ENCODE data around the gene FGF21. TPM values are rescaled to one million over a fixed set of nuclear protein-coding genes. Genes with fewer than 3 reads are reported as not detected.

FGF21 gene
- polyA plus RNA-seq, 1 of the 3 experiments (the other 2 are of a cell fraction), result not detected

DNA sequence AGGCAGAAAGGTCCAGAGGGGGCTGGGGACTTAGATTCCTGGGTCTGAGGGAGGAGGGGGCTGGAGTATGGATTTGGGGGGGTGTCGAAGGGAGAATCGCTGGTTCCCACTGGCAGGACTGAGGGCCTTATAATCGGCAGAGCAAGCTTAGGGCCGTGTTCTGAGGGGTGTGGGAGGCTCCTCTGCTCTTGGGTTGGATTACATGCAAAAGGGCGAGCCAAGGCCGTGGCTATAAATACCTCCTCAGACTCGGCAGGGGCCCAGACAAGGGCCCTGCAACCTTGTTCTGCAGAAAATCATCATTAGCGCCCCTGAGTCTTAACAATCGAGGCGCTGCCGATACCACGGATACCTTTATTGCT, 35.1 kb upstream of the FGF21 start:
- H3K27ac ChIP-seq (ENCODE audit: low read depth in 2 of 2, low read length in 1 of 2), result peak overlapping the region; percentile 87 to 88; a peak in 2 of 4 replicates
- no peak for DNase-seq
- H2AFZ ChIP-seq (ENCODE audit: low read depth), result no peak overlapping the region; the same call in 1 of the 2 replicates
- H3K27me3 ChIP-seq (ENCODE audit: insufficient read depth), result no peaks in the 10 kb centered on the region
- no peaks in the 10 kb centered on the region for H3K36me3 ChIP-seq (replicated peaks in 1 of 2; ENCODE audit: control insufficient read depth in 1 of 2, insufficient read depth in 2 of 2, low read length in 1 of 2)
- H3K9me3 ChIP-seq, result no peaks in the 10 kb centered on the region
- H3K9ac ChIP-seq, result peak overlapping the region; percentile 84; the same call in 1 of the 2 replicates
- H4K20me1 ChIP-seq (ENCODE audit: insufficient read depth), result no peaks in the 10 kb centered on the region
- H3K9me2 ChIP-seq, result no peaks in the 10 kb centered on the region
- CTCF ChIA-PET, result interaction anchor here (0.6 to 2.6 kb wide), 5 partner anchors 19 to 147 kb away, joined by 3 to 13 read pairs (median 3); no protein-coding TSS in a partner anchor
- POLR2A ChIA-PET, result interaction anchor here (0.7 to 1.7 kb wide), 3 partner anchors 19 to 91 kb away, joined by 3 to 9 read pairs (median 3); no protein-coding TSS in a partner anchor
- H3K4me3 ChIP-seq (ENCODE audit: low read depth in 2 of 2, low read length in 1 of 2), result peak overlapping the region in 1 of 2 experiments; percentile 62; a peak in 2 of 4 replicates
- H3F3A ChIP-seq (replicated peaks; ENCODE audit: insufficient read depth), result peaks cover 8% of the 10 kb centered on the region
- TF ChIP-seq RXRA (IDR thresholded peaks at IDR 0.05; ENCODE audit: borderline replicate concordance, low read depth) (no peak), JUND (IDR thresholded peaks at IDR 0.05) (no peak), CTCF (IDR thresholded peaks at IDR 0.05) (no peak), FOSL2 (IDR thresholded peaks at IDR 0.05; ENCODE audit: borderline replicate concordance, low read depth) (no peak), YY1 (IDR thresholded peaks at IDR 0.05; ENCODE audit: low read depth) (no peak)
- peaks cover 1% of the 10 kb centered on the region; the same call in 1 of the 2 replicates for H3K79me2 ChIP-seq (ENCODE audit: insufficient read depth)
- H3K4me2 ChIP-seq, result peak overlapping the region; percentile 56
- peaks cover 13 to 23% of the 10 kb centered on the region in 2 experiments; a peak in 3 of 4 replicates for H3K4me1 ChIP-seq (ENCODE audit: control insufficient read depth in 1 of 2, insufficient read depth in 2 of 2, low read depth in 1 of 2, low read length in 1 of 2)
- WGBS (ENCODE audit: low lambda C conversion rate), result 23% methylated on average over 8 of the region's 12 CpGs

DNA sequence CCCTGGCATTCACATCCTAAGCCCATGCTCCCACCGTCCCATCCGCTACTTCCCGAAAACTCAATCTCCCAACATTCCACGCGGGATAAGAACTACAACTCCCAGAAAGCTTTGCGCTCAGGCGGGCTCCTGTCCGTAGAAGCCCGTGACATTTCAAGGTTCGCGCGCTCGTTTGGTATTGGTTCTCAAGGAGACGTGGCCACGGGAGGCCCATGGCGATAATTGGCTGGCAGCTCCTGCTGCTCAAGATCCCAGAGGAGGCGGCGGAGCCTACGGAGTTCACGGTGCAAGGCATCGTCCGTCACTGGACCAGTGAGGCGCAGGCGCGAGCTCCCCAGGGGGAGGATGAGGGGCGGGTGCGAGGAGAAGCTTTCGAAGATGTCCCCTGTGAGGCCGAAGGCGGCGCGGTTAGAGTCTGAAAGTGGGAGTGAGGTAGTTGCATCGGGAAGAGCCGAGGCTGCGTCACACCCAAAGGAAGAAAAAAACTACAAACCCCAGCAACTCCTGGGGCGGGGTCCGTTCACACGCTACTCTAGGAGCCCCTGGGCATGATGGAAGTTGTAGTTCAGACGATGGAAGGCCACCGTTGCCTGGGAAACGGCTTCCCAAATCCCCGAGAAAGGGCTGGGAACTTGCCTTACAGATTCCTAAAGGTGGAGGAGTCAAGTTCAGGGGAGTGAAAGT, 34.6 kb upstream of the FGF21 start:
- Histone ChIP-seq H3K9me3 (no peaks in the 10 kb centered on the region), H3K9me2 (no peaks in the 10 kb centered on the region), H3F3A (replicated peaks; ENCODE audit: insufficient read depth) (peaks cover 9% of the 10 kb centered on the region), H3K79me2 (ENCODE audit: insufficient read depth) (no peaks in the 10 kb centered on the region), H3K4me1 (ENCODE audit: control insufficient read depth in 1 of 2, insufficient read depth in 2 of 2, low read depth in 1 of 2, low read length in 1 of 2) (peaks cover 17 to 18% of the 10 kb centered on the region in 2 experiments; a peak in 3 of 4 replicates), H3K4me2 (peak overlapping the region; percentile 56), H3K27ac (ENCODE audit: low read depth in 2 of 2, low read length in 1 of 2) (peak overlapping the region; percentile 87 to 88), H2AFZ (ENCODE audit: low read depth) (peak overlapping the region; percentile 75; the same call in 1 of the 2 replicates), H4K20me1 (ENCODE audit: insufficient read depth) (no peaks in the 10 kb centered on the region), H3K27me3 (ENCODE audit: insufficient read depth) (no peaks in the 10 kb centered on the region), H3K9ac (peak overlapping the region; percentile 84), H3K36me3 (replicated peaks in 1 of 2; ENCODE audit: control insufficient read depth in 1 of 2, insufficient read depth in 2 of 2, low read length in 1 of 2) (no peaks in the 10 kb centered on the region), H3K4me3 (ENCODE audit: low read depth in 2 of 2, low read length in 1 of 2) (peak overlapping the region; percentile 62 to 68)
- POLR2A ChIA-PET, result interaction anchor here (0.7 to 1.7 kb wide), 3 partner anchors 18 to 91 kb away, joined by 3 to 9 read pairs (median 3); no protein-coding TSS in a partner anchor
- peak; percentile 96 for DNase-seq
- CTCF ChIA-PET, result interaction anchor here (0.6 to 2.6 kb wide), 5 partner anchors 18 to 147 kb away, joined by 3 to 13 read pairs (median 3); no protein-coding TSS in a partner anchor
- 2% methylated on average over 42 of the region's 42 CpGs for WGBS (ENCODE audit: low lambda C conversion rate)
- peak; percentile 92 for TF ChIP-seq ZBTB33 (IDR thresholded peaks at IDR 0.05; ENCODE audit: borderline replicate concordance, low read depth)
- peak; percentile 57; the same call in 1 of the 2 replicates for TF ChIP-seq ELF1 (IDR thresholded peaks at IDR 0.05)
- peak; percentile 94 for TF ChIP-seq IRF3 (IDR thresholded peaks at IDR 0.05; ENCODE audit: low read depth, low read length)
- no peak for TF ChIP-seq FOXJ3 (CRISPR knock-in tag; IDR thresholded peaks at IDR 0.05)
- TF ChIP-seq TAF1 (IDR thresholded peaks at IDR 0.05; ENCODE audit: borderline replicate concordance, low read depth, low read length), result 0 out of 2 replicates have a peak, but pooled peaks have one; percentile 8
- TF ChIP-seq TEAD4 (IDR thresholded peaks at IDR 0.05; ENCODE audit: borderline replicate concordance, insufficient read depth), result no peak
- TF ChIP-seq PBX3 (IDR thresholded peaks at IDR 0.05), result peak; percentile 95
- no peak for TF ChIP-seq FOSL2 (IDR thresholded peaks at IDR 0.05; ENCODE audit: borderline replicate concordance, low read depth)
- peak; percentile 80 for TF ChIP-seq NRF1 (IDR thresholded peaks at IDR 0.05; ENCODE audit: low read depth, low read length)
- peak; percentile 63; the same call in 1 of the 2 replicates for TF ChIP-seq USF1 (IDR thresholded peaks at IDR 0.05; ENCODE audit: borderline replicate concordance, low read depth)
- TF ChIP-seq NFIC (IDR thresholded peaks at IDR 0.05; ENCODE audit: borderline replicate concordance), result no peak
- peak; percentile 38; the same call in 1 of the 2 replicates for TF ChIP-seq POLR2AphosphoS5 (IDR thresholded peaks at IDR 0.05; ENCODE audit: low read depth, low read length)
- no peak for TF ChIP-seq RXRA (IDR thresholded peaks at IDR 0.05; ENCODE audit: borderline replicate concordance, low read depth)
- peak; percentile 85 for TF ChIP-seq CHD2 (IDR thresholded peaks at IDR 0.05; ENCODE audit: low read length, partially characterized antibody)
- TF ChIP-seq, protein P1, sequence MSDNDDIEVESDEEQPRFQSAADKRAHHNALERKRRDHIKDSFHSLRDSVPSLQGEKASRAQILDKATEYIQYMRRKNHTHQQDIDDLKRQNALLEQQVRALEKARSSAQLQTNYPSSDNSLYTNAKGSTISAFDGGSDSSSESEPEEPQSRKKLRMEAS (IDR thresholded peaks at IDR 0.05; ENCODE audit: low read depth), result peak; percentile 70; the same call in 1 of the 2 replicates

Data from SK-N-SH (cell line).